A549 (cell line): ENCODE results near the gene FAM50A. TPM values are rescaled to one million over a fixed set of nuclear protein-coding genes. Genes with fewer than 3 reads are reported as not detected.

Source experiments
- ATAC-seq, 2 experiments: fragments of 200-7000 bp in 1 of 2; fragments of >200 bp in 1 of 2; cut with Nextera tagmentation in 1 of 2; cut with Tn5 transposase in 1 of 2; 3 replicates each; pipeline versions ENCODE4 v1.8.0 to v1.9.1; 2018 to 2020; ENCODE audit warnings: mild to moderate bottlenecking in 1 of 2, moderate library complexity in 1 of 2
- CTCF ChIA-PET: fragments of 300-600 bp; sonication (Branson Sonifier 250); formaldehyde crosslinking; extraction: SDS; loops from one replicate; lab custom pipeline; 2021; ENCODE audit warnings: antibody characterized with exemption, inconsistent platforms; lab: Yijun Ruan, JAX
- POLR2A ChIA-PET: fragments of 350-600 bp; formaldehyde crosslinking; extraction: SDS; loops from one replicate; lab custom pipeline; 2021; ENCODE audit warnings: antibody characterized with exemption, inconsistent platforms; lab: Yijun Ruan, JAX
- DNase-seq, 2 experiments: peaks; one replicate each; pipeline versions ENCODE4 v3.0.0 to v3.0.0-alpha.2; 2011 to 2016; ENCODE audit warnings: low read depth in 1 of 2, low spot score in 1 of 2
- FAIRE-seq: peaks from 2 replicates; lab custom pipeline; 2011; peaks lifted over from hg19 to GRCh38; lab: Jason Lieb, UNC
- H3K27ac ChIP-seq, 2 experiments: fragments of >200 bp; sonication (Bioruptor Twin); formaldehyde crosslinking; 3 replicates each; pipeline ENCODE4 v1.5.1; 2016 to 2017
- H3K4me1 ChIP-seq: fragments of >200 bp; sonication (Bioruptor Twin); formaldehyde crosslinking; 3 replicates; pipeline ENCODE4 v1.6.1; 2016
- H3K4me2 ChIP-seq: fragments of >200 bp; sonication (Bioruptor Twin); formaldehyde crosslinking; 3 replicates; pipeline ENCODE4 v1.6.1; 2016
- H3K4me3 ChIP-seq: fragments of >200 bp; sonication (Bioruptor Twin); formaldehyde crosslinking; 3 replicates; pipeline ENCODE4 v1.5.1; 2016
- H3K9me3 ChIP-seq: fragments of >200 bp; sonication (Bioruptor Twin); formaldehyde crosslinking; 3 replicates; pipeline ENCODE4 v1.6.1; 2016
- CEBPB ChIP-seq, 2 experiments: fragments of >200 bp in 1 of 2; sonication (Bioruptor Twin) in 1 of 2; formaldehyde crosslinking in 1 of 2; IDR thresholded peaks; 2 replicates each; pipeline ENCODE4 v1.6.1; 2012 to 2016
- EHMT2 ChIP-seq: fragments of 200-600 bp; sonication (generic); IDR thresholded peaks from 2 replicates; pipeline ENCODE4 v1.6.1; 2016; ENCODE audit warnings: antibody characterized with exemption, low read depth, mild to moderate bottlenecking, moderate library complexity
- FOSB ChIP-seq: fragments of 250-450 bp; sonication (Bioruptor Pico); IDR thresholded peaks from 2 replicates; pipeline ENCODE4 v1.5.0; 2020; ENCODE audit warnings: mild to moderate bottlenecking, moderate library complexity
- FOSL2 ChIP-seq, 2 experiments: fragments of 450-650 bp in 1 of 2; fragments of >200 bp in 1 of 2; sonication (Bioruptor Twin) in 1 of 2; formaldehyde crosslinking; IDR thresholded peaks; 2 replicates each; pipeline versions ENCODE4 v1.5.0 to v1.6.1; 2016 to 2020; ENCODE audit warnings: mild to moderate bottlenecking in 1 of 2, moderate library complexity in 1 of 2
- FOXS1 ChIP-seq: fragments of 250-450 bp; sonication (Bioruptor Pico); IDR thresholded peaks from 2 replicates; pipeline ENCODE4 v1.5.0; 2020; ENCODE audit warnings: mild to moderate bottlenecking, moderate library complexity
- GATA3 ChIP-seq: IDR thresholded peaks from 2 replicates; pipeline ENCODE4 v1.6.1; 2012; ENCODE audit warnings: borderline replicate concordance
- HES2 ChIP-seq: fragments of >200 bp; sonication (Bioruptor Twin); formaldehyde crosslinking; IDR thresholded peaks from 2 replicates; pipeline ENCODE4 v1.6.1; 2016
- HMGXB4 ChIP-seq: fragments of 250-450 bp; sonication (Bioruptor Pico); IDR thresholded peaks from 2 replicates; pipeline ENCODE4 v1.5.0; 2021; ENCODE audit warnings: mild to moderate bottlenecking, moderate library complexity, borderline replicate concordance
- HOXB5 ChIP-seq: fragments of 250-450 bp; sonication (Bioruptor Pico); IDR thresholded peaks from 2 replicates; pipeline ENCODE4 v1.5.0; 2020; ENCODE audit warnings: mild to moderate bottlenecking, moderate library complexity
- JUNB ChIP-seq: fragments of >200 bp; sonication (Bioruptor Twin); formaldehyde crosslinking; IDR thresholded peaks from 2 replicates; pipeline ENCODE4 v1.6.1; 2016
- KDM5A ChIP-seq: fragments of 200-600 bp; sonication (generic); IDR thresholded peaks from 2 replicates; pipeline ENCODE4 v1.6.1; 2016; ENCODE audit warnings: antibody characterized with exemption, mild to moderate bottlenecking
- MAZ ChIP-seq: fragments of 150-350 bp; IDR thresholded peaks from 2 replicates; pipeline ENCODE4 v1.6.1; 2014; ENCODE audit warnings: antibody characterized with exemption, low read depth, low read length, borderline replicate concordance
- NFE2L2 ChIP-seq: fragments of 150-350 bp; conservative IDR thresholded peaks from 2 replicates; pipeline ENCODE4 v1.6.1; 2014; ENCODE audit warnings: low read length
- PHF8 ChIP-seq: fragments of 200-600 bp; sonication (generic); IDR thresholded peaks from 2 replicates; pipeline ENCODE4 v1.6.1; 2016; ENCODE audit warnings: low read depth, mild to moderate bottlenecking, antibody characterized with exemption, moderate library complexity, borderline replicate concordance
- POLR2A ChIP-seq: IDR thresholded peaks from 2 replicates; pipeline ENCODE4 v1.6.1; 2012; ENCODE audit warnings: mild to moderate bottlenecking, low read length
- RAD21 ChIP-seq, 2 experiments: fragments of >200 bp in 1 of 2; sonication (Bioruptor Twin) in 1 of 2; formaldehyde crosslinking in 1 of 2; IDR thresholded peaks in 1 of 2; conservative IDR thresholded peaks in 1 of 2; 2 replicates in 1 of 2; 3 replicates in 1 of 2; pipeline ENCODE4 v1.6.1; 2012 to 2018; ENCODE audit warnings: inconsistent platforms in 1 of 2
- RARB ChIP-seq: fragments of 250-450 bp; sonication (Bioruptor Pico); IDR thresholded peaks from 2 replicates; pipeline ENCODE4 v1.8.0; 2021; ENCODE audit warnings: mild to moderate bottlenecking, moderate library complexity
- SMC3 ChIP-seq: fragments of >200 bp; sonication (Bioruptor Twin); formaldehyde crosslinking; IDR thresholded peaks from 3 replicates; pipeline ENCODE4 v1.6.1; 2018; ENCODE audit warnings: inconsistent platforms
- TFCP2L1 ChIP-seq: fragments of 250-450 bp; sonication (Bioruptor Pico); IDR thresholded peaks from 2 replicates; pipeline ENCODE4 v1.5.0; 2021; ENCODE audit warnings: mild to moderate bottlenecking
- USF2 ChIP-seq: fragments of 450-650 bp; IDR thresholded peaks from 2 replicates; pipeline ENCODE4 v1.6.1; 2014; ENCODE audit warnings: antibody characterized with exemption
- ZFP36 ChIP-seq: fragments of 450-650 bp; IDR thresholded peaks from 2 replicates; pipeline ENCODE4 v1.6.1; 2014; ENCODE audit warnings: borderline replicate concordance; ENCODE audit not compliant: partially characterized antibody
- ZNF302 ChIP-seq: fragments of 250-450 bp; sonication (Bioruptor Pico); IDR thresholded peaks from 2 replicates; pipeline ENCODE4 v1.9.0; 2021; ENCODE audit warnings: inconsistent platforms, mild to moderate bottlenecking, moderate library complexity
- WGBS: methylation state at CpG from one replicate; pipeline ENCODE4 v1.1.6; 2017; ENCODE audit errors: missing lambda C conversion rate; 5-methylcytosine and 5-hydroxymethylcytosine counted together
- polyA plus RNA-seq, 4 experiments: library from polyadenylated mRNA; depleted of rRNA in 3 of 4; stranded (reverse); fragments of >200 nt; fragmentation: RNase III in 1 of 4; extraction: RNeasy Plus Mini Kit Qiagen cat#74134 plus additional on column Dnase treatment in 1 of 4; gene quantifications; 2 replicates in 3 of 4; 3 replicates in 1 of 4; pipeline ENCODE4 v1.2.3, GENCODE V29; 2011 to 2017
- TF ChIP-seq, protein P1 (sequence below): fragments of 150-350 bp; IDR thresholded peaks from 2 replicates; pipeline ENCODE4 v1.6.1; 2014; ENCODE audit warnings: low read depth, mild to moderate bottlenecking, low read length
- TF ChIP-seq, protein P2 (sequence below): IDR thresholded peaks from 2 replicates; pipeline ENCODE4 v1.6.1; 2012
- TF ChIP-seq, protein P3 (sequence below): IDR thresholded peaks from 2 replicates; pipeline ENCODE4 v1.6.1; 2012
- TF ChIP-seq, protein P4 (sequence below): fragments of 200-600 bp; sonication (generic); IDR thresholded peaks from 2 replicates; pipeline ENCODE4 v1.6.1; 2016; ENCODE audit warnings: antibody characterized with exemption, mild to moderate bottlenecking, moderate library complexity

The FAM50A gene
- polyA plus RNA-seq, 2 of the 4 experiments (the other 2 are of a cell fraction): 57.8 to 123 TPM

- H3K27ac ChIP-seq: peak overlapping the region; percentile 84 to 100
- ATAC-seq: peak; percentile 1 to 6; a peak in 4 of 6 replicates
- peak overlapping the region; percentile 93 for H3K4me2 ChIP-seq
- POLR2A ChIA-PET: interaction anchor here (1.3 to 3.3 kb wide), 2 partner anchors 9 to 10 kb away, joined by 6 to 19 read pairs; partner anchors contain the start of gene RPL10
- peak overlapping the region; percentile 47 for H3K4me3 ChIP-seq
- WGBS: 56% methylated on average over 6 of the region's 10 CpGs
- FAIRE-seq: no peak
- CTCF ChIA-PET: interaction anchor here (0.9 to 3.3 kb wide), 3 partner anchors 9 to 35 kb away, joined by 3 to 21 read pairs (median 14); partner anchors contain the start of genes FLNA and RPL10
- DNase-seq: no peak
- TF ChIP-seq SMC3: no peak
- no peak for TF ChIP-seq HES2
- TF ChIP-seq JUNB: no peak
- TF ChIP-seq, protein P1, sequence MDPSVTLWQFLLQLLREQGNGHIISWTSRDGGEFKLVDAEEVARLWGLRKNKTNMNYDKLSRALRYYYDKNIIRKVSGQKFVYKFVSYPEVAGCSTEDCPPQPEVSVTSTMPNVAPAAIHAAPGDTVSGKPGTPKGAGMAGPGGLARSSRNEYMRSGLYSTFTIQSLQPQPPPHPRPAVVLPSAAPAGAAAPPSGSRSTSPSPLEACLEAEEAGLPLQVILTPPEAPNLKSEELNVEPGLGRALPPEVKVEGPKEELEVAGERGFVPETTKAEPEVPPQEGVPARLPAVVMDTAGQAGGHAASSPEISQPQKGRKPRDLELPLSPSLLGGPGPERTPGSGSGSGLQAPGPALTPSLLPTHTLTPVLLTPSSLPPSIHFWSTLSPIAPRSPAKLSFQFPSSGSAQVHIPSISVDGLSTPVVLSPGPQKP: no peak
- peak; percentile 29; the same call in 1 of the 2 replicates for TF ChIP-seq PHF8
- TF ChIP-seq RARB (CRISPR knock-in tag): no peak
- H3K4me1 ChIP-seq: peaks cover 28% of the 10 kb centered on the region
- H3K9me3 ChIP-seq: no peaks in the 10 kb centered on the region
These were observed 35.2 kb upstream of the FAM50A start for GRCh38 chrX:154408659-154409221.

DNA sequence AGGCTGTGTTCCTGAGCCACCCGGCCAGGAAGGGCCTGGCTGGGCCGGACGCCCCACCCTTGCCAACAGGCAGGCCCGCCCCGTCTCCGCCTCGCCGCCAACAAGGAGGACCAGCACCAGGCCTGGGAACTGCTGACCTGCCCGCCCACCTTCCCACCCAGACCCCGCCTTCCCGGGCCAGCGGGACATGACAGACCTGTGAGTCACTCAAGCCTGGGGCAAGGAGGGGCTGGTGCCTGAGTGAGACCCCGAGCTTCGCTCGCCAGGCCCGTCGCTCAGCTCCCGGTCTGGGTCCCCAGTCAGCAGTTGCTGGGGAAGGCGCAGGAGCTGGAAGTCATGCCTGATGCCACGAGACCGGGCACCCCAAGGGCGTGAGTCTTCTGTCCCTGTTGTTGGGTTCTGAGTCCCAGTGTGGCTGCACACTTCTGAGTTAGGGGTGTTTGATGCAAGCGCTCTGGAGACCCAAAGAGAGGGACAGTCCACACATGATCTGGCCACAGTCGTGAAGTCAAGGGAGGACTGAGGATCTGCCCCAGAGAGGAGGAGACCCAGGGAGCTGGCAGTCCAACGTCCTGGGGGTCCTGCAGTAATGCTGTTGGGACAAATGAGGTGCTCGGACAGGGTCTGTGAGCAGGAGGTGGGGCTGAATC, 34.6 kb upstream of the FAM50A start, which contains the start of gene DNASE1L1:
Gene DNASE1L1 (minus strand): TSS at position 33 of the 650 bp plus-strand sequence. CDS start 3,686 bp downstream, outside the sequence.
- Histone ChIP-seq H3K4me2 (peak within 1 kb of the TSS; percentile 93), H3K9me3 (no peaks in the 10 kb centered on the region), H3K27ac (peak within 1 kb of the TSS; percentile 84 to 100), H3K4me1 (peaks cover 28% of the 10 kb centered on the region), H3K4me3 (peak within 1 kb of the TSS; percentile 47)
- 9% methylated on average over 7 of the region's 26 CpGs for WGBS
- ChIA-PET POLR2A (interaction anchor here (1.0 to 3.3 kb wide), 3 partner anchors 9 to 81 kb away, joined by 3 to 19 read pairs (median 6); partner anchors contain the start of gene RPL10), CTCF (interaction anchor here (0.9 to 3.3 kb wide), 3 partner anchors 10 to 36 kb away, joined by 3 to 21 read pairs (median 14); partner anchors contain the start of genes FLNA and RPL10)
- DNase-seq (peak; percentile 62 to 91), FAIRE-seq (peak; percentile 68), ATAC-seq (peak; percentile 85 to 90)
- TF ChIP-seq EHMT2 (no peak), NFE2L2 (no peak), ZNF302 (CRISPR knock-in tag) (no peak), ZFP36 (no peak), MAZ (no peak), CEBPB (IDR thresholded peaks at IDR 0.05) (no peak), FOXS1 (CRISPR knock-in tag) (no peak), JUNB (no peak), HMGXB4 (CRISPR knock-in tag) (no peak), POLR2A (no peak), TFCP2L1 (CRISPR knock-in tag) (no peak), FOSL2 (IDR thresholded peaks at IDR 0.05) (no peak), FOSL2 (CRISPR knock-in tag; IDR thresholded peaks at IDR 0.05) (peak; percentile 86), RARB (CRISPR knock-in tag) (no peak), RAD21 (conservative IDR thresholded peaks at IDR 0.05 in 1 of 2, IDR thresholded peaks at IDR 0.05 in 1 of 2) (no peak), HOXB5 (CRISPR knock-in tag) (no peak), KDM5A (no peak), FOSB (no peak), USF2 (no peak), GATA3 (no peak)
- TF ChIP-seq, protein P2, sequence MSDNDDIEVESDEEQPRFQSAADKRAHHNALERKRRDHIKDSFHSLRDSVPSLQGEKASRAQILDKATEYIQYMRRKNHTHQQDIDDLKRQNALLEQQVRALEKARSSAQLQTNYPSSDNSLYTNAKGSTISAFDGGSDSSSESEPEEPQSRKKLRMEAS: peak; percentile 39; the same call in 1 of the 2 replicates
- TF ChIP-seq, protein P3, sequence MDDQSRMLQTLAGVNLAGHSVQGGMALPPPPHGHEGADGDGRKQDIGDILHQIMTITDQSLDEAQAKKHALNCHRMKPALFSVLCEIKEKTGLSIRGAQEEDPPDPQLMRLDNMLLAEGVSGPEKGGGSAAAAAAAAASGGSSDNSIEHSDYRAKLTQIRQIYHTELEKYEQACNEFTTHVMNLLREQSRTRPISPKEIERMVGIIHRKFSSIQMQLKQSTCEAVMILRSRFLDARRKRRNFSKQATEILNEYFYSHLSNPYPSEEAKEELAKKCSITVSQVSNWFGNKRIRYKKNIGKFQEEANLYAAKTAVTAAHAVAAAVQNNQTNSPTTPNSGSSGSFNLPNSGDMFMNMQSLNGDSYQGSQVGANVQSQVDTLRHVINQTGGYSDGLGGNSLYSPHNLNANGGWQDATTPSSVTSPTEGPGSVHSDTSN: 0 out of 2 replicates have a peak, but pooled peaks have one; percentile 21
- TF ChIP-seq, protein P4, sequence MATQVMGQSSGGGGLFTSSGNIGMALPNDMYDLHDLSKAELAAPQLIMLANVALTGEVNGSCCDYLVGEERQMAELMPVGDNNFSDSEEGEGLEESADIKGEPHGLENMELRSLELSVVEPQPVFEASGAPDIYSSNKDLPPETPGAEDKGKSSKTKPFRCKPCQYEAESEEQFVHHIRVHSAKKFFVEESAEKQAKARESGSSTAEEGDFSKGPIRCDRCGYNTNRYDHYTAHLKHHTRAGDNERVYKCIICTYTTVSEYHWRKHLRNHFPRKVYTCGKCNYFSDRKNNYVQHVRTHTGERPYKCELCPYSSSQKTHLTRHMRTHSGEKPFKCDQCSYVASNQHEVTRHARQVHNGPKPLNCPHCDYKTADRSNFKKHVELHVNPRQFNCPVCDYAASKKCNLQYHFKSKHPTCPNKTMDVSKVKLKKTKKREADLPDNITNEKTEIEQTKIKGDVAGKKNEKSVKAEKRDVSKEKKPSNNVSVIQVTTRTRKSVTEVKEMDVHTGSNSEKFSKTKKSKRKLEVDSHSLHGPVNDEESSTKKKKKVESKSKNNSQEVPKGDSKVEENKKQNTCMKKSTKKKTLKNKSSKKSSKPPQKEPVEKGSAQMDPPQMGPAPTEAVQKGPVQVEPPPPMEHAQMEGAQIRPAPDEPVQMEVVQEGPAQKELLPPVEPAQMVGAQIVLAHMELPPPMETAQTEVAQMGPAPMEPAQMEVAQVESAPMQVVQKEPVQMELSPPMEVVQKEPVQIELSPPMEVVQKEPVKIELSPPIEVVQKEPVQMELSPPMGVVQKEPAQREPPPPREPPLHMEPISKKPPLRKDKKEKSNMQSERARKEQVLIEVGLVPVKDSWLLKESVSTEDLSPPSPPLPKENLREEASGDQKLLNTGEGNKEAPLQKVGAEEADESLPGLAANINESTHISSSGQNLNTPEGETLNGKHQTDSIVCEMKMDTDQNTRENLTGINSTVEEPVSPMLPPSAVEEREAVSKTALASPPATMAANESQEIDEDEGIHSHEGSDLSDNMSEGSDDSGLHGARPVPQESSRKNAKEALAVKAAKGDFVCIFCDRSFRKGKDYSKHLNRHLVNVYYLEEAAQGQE: no peak
